ENCODE data around the gene CABYR.
A peak's percentile ranks its signal among the peaks of the same experiment; 100 is the strongest.

CABYR gene

GRCh38 chr18:24195296-24196053, 56.6 kb downstream of the CABYR start:
- DNase-seq = no peak

GRCh38 chr18:24196764-24197163, 57.9 kb downstream of the CABYR start:
- no peak for DNase-seq

- DNase-seq = no peak
Measured at GRCh38 chr18:24197412-24197811, 58.5 kb downstream of the CABYR start.

GRCh38 chr18:24198461-24198860, 59.6 kb downstream of the CABYR start:
- DNase-seq = no peak

- no peak for DNase-seq
Measured at GRCh38 chr18:24199372-24199962, 60.6 kb downstream of the CABYR start.

GRCh38 chr18:24200494-24201290, 61.8 kb downstream of the CABYR start:
- no peak for DNase-seq

GRCh38 chr18:24201699-24202687, 63.1 kb downstream of the CABYR start:
- DNase-seq = peak; percentile 38

GRCh38 chr18:24204904-24205303, 66.0 kb downstream of the CABYR start:
- no peak for DNase-seq

GRCh38 chr18:24208270-24209035, 69.6 kb downstream of the CABYR start:
- DNase-seq = no peak

- DNase-seq = no peak
Measured at GRCh38 chr18:24209558-24209957, 70.7 kb downstream of the CABYR start.
